Hematopoietic multipotent progenitor cell treated with erythropoietin and hydrocortisone succinate and interleukin-3 and kit ligand, for 6 days (in vitro differentiated cells): ENCODE results near the gene SEC14L1.
A peak's percentile ranks its signal among the peaks of the same experiment; 100 is the strongest.

ENCODE experiments used
- DNase-seq: peaks from one replicate; pipeline ENCODE4 v3.0.0-alpha.2; 2015

The SEC14L1 gene

DNA sequence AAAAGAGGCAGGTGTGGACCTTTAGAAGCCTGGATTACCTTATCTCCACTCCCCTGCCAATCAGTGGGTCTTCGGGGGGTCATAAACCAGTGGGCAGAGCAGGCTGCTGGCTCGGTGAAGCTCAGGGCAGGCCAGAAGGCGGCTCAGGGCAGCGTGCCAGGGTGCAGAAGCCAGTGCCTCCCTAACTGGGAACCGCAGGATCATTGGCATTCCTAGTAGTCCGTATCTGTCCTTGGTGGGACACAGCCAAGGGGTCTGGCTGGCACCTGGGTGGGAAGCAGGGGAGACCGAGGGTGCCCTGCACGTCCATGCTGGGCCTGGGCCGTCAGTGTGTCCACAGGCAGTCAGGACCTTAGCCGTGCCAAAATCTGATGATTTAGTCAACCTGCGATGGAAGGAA is 76.8 kb downstream of the SEC14L1 start:
- no peak for DNase-seq

DNA sequence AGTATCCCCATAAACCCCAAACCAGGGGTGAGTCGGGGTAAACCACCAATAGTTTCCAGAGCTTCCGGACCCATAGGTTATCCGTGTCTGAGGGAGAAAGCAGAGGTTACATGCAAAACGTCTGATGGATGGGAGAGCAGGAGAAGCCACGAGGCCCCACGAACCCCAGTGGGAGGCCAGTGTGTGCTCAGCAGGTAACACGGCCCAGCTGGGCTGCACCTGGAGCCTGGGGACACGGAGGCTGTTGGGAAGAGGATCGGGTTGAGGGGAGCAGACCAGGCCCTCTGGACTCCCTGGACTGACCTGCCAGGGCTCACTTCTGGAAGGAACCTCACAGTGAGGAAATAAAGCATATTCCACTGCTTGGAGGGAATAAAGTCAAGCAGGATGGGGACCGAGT is 78.1 kb downstream of the SEC14L1 start:
- no peak for DNase-seq

DNA sequence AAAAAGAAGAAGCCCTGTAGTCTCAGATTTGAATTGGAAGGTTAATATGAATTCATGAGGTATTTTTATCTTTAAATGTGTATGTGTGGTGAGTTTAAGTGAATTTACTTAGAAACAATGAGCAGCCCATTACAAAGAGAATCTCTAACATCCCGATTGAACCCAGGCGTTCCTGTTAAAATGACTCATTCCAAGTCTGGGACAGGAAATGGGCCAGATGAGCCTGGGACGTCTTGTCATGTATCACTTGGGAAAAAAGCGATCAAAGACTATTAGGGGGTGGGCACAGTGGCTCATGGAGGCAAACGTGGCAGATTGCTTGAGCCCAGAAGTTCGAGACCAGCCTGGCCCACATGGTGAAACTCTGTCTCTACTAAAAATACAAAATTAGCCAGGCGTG is 81.6 kb downstream of the SEC14L1 start:
- no peak for DNase-seq

DNA sequence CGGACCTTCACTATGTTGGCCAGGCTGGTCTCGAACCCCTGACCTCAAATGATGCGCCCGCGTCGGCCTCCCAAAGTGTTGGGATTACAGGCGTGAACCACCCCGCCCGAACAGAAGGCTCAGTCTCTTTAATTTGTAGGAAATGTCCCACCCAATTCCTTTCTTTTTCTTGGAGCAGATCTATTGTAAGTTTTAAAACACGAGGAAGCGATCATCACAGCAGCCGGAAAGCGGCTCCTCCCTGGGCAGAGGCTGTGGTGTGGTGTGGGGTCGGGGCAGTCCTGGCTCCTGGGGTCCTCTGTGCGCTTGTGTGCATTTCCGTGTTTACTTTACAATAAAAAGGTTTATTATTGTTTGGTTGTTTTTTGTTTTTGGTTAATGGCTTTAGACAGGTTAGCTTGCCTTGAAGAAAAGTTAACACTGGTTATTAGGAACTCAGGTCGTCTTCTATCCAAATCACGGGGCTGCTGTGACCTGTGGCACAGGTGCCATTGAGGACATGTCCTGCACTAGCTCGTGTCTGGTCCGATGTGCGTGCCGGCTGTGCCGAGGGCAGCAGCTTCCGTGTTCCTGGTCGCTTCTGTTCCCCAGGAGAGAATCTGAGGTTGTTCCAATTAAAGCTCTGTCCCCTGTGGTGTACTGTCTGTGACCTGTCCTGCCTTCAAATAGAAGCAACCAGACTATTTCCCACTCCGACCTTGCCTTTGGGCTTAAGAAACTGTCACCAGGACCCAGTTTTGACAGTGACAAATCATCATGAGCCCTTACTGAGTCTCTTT is 83.1 kb downstream of the SEC14L1 start:
- no peak for DNase-seq

DNA sequence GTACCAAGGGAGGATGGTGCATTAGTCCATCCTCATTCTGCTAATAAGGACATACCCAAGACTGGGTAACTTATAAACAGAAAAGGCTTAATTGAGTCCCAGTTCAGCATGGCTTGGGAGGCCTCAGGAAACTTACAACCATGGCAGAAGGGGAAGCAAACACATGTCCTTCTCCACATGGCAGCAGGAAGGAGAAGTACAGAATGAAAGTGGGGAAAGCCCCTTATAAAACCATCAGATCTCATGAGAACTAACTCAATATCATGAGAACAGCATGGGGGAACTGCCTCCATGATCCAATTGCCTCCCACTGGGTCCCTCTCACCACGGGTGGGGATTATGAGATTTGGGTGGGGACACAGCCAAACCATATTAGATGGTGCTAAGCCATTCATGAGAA is 84.5 kb downstream of the SEC14L1 start:
- DNase-seq: no peak

DNA sequence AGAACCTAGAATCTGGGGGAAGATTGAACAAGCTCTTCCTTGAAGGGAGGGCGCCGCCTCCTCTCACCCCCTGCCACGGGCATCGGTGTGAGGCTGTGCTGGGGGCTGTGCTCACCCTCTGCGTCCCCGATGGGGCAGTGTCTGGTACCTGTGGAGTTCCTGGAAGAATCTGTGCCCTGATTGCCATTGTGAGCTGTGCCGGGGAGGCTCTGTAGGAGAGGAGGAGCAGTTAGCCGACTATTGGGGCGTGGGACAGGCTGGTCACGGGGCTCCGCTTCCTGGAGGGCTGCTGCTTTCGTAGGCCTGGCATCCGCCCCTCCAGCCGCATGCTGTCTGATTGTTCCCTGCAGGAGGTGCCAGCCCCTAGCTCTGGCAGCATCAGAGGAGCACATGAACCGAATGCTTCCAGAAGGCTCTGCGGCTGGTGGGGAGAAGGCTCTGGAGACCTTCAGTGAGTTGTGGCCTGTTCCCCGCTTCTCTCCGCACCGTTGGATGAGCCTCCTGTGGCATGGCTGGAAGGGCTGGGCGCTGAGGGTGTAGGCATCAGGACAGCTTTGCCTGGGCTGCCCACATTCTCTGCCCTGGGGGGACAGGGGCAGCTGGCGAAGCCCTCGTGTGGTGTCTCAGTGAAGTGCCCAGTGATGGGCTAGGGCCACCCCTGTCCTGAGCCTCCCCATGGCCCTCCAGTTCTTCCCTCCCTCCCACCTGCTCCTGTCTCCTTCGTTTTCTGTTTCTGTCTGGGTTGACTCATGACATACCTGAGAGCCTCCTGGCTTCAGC is 86.9 kb downstream of the SEC14L1 start:
- DNase-seq: no peak

DNA sequence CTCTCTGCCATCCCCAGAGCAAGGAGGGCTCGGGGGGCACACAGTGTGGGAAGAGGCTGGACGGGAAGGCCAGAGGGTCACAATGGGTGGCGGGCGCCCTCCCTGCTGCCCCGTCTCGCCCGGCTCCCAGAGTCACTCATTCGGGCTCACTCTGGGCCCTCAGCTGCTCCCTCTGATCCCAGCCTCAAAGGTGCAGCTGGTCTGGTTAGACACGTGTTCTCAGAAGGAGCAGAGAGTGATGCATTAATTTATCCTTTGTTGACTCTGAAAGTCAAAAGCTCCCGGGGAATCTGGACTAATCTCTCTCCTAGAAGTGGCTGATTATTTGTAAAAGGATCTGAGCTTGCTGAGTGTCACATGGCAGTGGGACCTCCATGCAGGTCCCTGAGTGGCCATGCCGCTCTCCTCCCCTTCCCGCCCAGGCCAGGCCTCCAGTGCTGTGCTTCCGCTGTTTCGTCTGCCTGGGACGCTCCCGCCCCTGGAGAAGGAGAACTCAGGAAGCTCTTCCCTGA is 87.5 kb downstream of the SEC14L1 start:
- no peak for DNase-seq

DNA sequence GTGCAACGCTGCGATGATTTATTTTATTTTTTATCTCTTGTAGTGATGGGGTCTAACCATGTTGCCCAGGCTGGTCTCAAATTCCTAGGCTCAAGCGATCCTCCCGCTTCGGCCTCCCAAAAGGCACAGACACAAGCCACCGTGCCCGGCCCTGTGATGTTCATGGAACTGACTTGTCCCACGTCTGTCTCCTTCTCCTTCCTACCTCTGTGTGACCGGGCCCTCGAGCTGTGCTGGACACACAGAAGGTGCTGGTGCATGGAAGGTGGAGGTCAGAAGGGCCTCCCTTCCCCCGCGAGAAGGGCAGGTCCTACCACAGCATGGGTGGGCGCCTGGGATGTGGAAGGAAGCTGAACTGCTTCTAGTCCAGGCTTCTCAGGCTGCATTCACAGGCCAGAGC is 88.0 kb downstream of the SEC14L1 start:
- DNase-seq: no peak

DNA sequence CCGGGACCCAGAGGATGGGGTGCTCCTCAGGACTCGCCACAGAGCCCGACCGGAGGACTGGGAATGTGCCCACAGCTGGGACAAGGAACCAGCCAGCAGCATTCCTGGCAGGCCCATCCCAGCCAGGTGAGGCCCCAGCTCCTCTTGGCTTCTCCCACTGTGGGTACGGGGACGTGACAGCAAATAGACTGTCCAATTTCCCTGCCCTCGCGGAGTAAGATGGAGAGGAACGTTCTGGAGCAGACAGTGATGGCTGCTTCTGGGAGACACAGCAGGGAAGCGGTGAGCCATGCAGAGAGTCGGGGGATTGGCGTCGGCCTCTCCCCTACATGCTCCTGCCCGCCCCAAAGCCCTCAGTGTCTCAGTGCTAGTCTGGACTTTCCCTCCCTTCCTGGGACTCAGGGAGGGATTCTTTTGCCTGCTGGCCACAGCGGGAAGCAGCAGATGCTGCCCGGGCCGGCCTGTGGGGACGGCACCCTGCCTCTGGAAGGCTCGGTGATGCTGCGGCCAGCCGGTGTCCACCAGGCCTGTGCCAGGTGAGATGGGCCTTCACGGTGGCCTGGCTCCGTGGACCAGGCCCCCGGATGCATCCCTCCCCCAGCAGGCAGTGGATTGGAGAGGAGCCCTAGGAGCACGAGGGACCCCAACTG is 89.1 kb downstream of the SEC14L1 start:
- DNase-seq: no peak

DNA sequence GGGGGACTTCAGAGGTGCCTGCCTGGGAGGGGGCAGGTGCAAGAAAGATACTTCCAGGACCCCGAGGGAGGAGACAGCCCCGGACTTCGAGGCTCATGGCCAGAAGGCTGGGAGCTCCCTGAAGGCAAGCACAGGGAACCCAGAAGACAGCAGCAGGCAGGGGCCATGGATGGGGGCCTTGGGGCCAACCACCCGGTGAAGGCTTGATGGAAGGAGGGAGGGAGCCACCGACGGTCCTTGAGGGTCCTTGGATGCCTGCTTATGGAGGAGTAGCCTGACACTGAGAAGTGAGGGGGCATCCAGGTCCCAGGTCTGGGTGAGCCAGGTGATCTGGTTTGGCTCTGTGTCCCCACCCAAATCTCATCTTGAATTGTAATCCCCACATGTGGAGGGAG is 89.7 kb downstream of the SEC14L1 start:
- no peak for DNase-seq

DNA sequence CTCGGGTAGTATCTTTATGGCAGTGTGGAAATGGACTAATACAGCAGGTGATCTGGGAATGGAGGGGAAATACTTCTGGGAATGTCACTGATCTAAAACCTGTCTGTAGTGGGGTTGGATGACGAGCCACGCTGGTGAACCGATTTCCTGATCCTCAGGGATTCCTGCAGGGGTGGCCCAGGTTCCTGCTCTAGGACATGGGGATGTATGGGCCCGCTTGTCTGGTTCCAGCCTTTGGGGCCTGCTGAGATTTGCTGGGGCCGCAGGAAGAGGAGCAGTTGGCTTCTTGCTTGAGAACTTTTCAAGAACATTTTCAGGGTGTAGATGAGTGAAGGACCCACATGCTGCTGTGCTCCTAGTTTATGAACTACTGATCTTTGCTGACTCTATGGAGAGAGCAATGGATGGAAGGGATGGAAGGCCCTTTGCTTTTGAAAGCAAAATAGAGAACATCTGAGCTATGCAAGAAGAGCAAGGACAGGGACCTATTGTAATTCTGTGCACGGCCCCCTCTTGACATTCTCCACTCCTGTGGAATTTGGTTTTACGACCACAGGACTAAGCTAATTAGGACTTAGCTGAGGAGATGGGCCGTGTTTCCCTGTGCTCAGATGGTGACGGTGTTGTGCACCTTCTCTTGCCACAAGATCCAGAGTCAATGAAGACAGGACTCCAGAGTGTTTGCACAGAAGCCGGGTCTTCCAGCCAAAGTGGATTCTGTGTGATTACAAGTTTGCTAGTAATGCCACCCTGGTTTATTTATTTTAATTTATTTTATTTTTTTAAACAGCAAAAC is 90.5 kb downstream of the SEC14L1 start:
- no peak for DNase-seq

DNA sequence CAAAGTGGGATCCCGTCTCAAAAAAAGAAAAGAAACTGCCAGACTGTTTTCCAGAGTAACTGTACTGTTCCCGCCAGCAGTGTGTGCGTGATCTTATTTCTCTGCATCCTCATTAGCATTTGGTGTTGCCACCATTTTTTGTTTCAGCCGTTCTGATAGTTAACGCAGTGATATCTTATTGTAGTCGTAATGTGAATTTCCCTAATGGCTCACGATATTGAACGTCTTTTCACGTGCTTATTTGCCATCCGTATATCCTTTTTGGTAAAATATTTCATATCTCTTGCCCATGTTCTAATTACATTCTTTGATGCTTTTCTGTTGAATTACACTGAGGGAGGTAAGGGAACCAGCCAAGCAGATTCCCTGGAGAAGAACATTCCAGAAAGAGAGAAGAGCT is 92.4 kb downstream of the SEC14L1 start:
- DNase-seq: no peak

DNA sequence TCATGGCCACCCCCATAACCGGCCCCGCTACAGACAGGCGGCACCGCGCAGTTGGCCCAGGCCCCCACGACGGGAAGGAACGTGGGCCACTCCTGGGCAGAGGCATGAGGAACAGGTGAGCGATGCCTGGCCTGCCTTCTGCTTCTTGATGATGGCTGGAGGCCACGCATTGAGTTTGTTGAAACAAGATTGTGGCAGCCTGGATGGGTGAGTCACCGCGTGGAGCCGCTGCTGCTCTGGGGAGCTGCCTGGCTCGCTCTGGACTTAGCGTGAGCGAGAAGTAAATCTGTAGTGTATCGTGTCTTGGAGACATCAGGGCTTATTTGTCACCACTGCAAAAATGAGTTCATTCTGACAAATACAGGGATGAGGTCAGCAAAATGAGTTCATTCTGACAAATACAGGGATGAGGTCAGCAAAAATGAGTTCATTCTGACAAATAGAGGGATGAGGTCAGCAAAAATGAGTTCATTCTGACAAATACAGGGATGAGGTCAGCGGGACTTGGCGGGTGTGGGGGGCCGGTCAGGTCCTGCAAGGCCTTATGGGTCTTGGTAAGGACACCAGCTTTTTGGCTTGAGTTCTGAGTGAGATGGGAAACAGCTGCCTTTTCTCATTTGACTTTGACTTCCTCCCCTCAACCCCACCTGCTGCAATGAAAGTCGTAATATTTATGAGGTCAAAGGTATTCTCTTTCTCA is 93.0 kb downstream of the SEC14L1 start:
- DNase-seq: peak; percentile 56

DNA sequence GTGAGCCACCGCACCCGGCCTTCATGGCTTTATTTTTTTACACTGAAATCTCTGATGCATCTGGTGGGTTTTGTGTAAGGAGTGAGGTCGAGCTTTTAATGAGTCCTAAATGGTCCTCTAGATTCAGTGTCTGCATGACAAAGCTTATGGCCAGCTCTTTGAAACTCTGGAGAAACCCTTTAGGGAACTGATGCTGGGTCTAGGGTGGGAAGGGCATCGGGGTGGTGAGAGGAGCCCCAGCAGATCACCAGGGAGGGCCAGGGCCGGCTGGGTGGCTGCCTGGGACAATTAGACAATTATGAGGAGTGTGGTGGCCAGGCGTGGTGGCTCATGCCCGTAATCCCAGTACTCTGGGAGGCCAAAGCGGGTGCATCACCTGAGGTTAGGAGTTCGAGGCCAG is 93.9 kb downstream of the SEC14L1 start:
- no peak for DNase-seq

DNA sequence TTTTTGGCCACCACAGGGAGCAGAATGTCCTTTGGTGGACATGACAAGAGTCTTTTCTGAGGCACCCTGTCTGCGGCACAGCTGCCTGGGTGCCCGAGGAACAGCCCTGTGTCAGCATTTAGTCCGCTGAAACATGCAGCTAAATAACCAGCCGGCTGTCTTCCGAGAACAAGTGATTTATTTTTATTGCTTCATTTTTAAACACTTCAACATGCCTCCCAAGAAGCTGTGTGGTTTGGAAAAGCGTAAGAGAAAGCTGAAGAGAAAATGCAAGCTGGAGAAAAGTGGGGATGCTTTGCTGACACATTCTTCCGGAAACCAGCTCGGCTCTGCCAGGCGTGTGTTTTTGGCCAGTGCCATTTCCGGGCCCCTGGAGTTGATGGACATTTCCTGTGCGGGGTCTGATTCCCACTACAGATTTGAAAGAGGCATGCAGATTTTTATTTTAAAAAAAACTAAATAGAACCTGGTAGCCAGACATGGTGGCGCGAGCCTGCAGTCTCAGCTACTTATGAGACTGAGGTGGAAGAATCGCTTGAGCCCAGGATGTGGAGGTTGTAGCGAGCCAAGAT is 94.7 kb downstream of the SEC14L1 start:
- DNase-seq: peak; percentile 71

DNA sequence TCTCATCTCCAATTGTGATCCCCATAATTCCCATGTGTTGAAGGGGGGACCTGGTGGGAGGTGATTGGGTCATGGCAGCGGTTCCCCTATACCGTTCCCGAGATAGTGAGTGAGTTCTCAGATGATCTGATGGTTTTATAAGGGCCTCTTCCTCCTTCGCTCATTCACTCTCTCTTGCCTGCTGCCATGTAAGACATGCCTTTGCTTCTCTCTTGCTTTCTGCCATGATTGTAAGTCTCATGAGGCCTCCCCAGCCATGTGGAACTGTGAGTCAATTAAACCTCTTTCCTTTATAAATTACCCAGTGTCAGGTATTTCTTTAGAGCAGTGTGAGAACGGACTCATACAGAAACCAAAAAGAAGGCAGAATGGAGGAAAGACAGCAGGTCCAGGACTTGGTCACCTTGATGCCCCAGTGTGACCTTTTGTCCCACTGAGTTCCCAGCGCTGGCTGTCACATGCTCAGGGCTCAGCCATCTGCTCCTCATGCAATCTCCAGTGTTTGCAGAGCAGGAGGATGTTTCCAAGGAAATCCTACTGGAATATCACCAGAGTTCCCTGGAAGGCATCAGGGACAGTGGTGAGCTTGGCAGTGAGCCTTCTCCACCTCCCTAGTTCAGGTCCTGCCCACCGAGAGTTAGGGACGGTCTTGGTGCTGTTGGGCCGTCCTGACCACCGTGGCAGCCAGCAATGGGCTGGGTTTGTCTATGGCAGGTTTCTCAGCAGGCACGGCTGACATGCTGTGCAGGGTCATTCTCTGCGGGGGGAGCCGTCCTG is 96.7 kb downstream of the SEC14L1 start:
- DNase-seq: no peak

DNA sequence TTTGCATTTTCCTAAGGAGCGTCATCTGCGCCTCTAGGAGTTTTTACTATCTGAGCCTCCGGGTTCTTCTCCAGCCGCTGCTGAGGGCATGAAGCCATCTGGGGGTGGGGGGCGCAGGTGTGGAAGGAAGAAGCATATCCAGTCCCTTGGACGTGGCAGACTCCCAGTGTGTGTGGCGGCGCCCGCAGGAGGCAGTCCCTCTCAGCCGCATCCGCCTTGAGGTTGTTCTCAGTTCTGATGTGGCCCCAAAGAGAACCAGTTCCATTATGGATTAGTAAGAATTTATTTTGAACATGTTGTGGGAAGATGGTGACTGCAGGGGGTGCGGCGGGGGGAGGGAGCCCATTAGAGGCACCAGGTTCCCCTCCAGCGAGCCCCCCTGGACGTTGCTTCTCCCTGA is 100.2 kb downstream of the SEC14L1 start:
- DNase-seq: no peak

DNA sequence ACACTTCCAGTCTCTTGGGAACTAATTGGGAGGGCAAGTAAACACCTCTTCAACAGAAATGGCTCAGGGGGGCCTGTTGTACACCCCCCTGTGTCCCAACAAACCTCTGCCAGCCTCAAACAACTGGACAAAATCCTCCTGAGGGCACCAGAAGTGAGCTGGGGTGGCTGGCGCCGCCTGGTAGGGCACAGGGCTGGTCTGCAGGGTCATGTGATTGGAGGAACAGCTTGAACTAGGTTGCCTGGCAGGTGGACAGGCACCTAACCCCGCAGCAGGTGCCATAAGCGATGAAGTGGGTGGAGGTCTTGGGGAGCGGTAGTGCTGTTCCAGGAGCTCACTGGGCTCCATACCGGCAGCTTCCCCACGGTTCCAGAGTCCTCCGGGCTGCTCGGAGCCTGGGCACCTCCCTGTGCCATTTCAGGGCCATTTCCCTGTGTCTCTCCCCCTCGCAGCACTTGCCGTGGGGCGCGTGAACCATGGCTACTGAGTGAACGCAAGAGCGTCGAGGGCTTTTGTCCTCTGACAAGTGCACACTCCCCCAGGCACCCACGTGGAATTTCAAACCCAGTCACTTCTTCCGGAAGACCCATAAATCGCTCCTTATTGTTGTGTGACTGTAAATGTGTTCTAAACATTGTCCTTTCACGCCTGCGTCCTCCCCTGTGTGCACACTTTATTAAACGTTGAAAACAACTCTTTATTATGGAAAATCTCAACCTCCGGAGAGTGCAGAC is 101.5 kb downstream of the SEC14L1 start:
- no peak for DNase-seq

DNA sequence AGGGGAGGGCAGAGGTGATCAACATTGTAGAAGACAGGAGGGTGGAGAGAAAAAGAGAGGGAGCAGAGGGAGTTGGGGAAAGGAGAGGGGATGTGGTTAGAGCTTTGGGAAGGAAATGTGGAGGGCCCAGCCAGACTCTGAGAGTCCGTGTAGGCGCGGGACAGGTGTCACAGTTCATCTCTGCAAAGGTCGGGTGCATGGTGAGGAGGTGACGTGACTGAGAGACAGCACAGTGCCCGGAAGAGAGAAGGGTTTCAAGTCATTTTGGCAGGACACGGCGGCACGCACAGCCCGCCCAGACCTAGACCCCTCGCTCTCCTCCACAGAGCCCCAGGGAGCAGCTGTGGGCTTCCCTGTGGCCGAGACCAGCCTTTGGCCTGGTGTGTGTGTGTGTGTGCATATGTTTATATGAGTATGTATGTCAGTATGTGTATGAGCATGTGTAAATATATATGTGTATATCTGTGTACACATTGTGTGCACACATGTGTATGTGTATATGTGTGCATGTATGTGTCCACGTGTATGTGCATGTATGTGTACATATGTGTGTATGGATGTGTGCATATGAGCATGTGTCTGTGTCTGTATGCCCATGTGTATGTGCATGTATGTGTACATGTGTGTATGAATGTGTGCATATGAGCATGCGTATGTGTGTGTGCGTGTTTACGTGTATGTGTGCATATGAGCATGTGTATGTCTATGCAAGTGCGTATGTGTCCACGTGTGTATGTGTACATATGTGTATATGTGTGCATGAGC is 104.6 kb downstream of the SEC14L1 start:
- no peak for DNase-seq
